Measurements from ENCODE around the gene MAK.
"Not testable (repeated sequence)": the region's sequence is repeated elsewhere in the genome, so short reads cannot be mapped to it uniquely, and the experiment has no call there.

Gene MAK

DNA sequence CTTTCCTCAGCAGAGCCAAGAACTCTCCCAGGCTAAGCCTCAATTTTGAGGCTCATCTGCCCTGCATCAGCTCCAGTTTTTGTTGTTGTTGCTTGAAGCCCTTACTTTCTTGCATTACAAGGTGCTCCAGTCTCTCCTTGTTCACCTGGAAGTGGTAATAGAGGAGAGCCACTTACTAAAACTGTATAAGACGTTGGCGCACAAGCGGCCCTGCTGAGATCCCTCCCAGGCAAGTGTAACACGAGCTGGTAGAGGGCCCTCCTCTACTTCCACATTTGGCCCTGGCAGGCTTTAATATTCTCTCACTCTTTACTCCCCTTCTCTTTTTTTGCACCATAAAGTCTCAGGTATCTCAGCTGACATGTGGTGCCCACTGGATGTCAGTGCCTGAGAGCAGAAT is 24.0 kb upstream of the MAK start:
- no peak overlapping the region for H3K4me3 ChIP-seq (replicated peaks in 1 of 2; ENCODE audit: low read depth in 2 of 2, low read length in 2 of 2)
- DNase-seq (ENCODE audit: low read depth in 2 of 2): no peak
- TF ChIP-seq, protein P1, sequence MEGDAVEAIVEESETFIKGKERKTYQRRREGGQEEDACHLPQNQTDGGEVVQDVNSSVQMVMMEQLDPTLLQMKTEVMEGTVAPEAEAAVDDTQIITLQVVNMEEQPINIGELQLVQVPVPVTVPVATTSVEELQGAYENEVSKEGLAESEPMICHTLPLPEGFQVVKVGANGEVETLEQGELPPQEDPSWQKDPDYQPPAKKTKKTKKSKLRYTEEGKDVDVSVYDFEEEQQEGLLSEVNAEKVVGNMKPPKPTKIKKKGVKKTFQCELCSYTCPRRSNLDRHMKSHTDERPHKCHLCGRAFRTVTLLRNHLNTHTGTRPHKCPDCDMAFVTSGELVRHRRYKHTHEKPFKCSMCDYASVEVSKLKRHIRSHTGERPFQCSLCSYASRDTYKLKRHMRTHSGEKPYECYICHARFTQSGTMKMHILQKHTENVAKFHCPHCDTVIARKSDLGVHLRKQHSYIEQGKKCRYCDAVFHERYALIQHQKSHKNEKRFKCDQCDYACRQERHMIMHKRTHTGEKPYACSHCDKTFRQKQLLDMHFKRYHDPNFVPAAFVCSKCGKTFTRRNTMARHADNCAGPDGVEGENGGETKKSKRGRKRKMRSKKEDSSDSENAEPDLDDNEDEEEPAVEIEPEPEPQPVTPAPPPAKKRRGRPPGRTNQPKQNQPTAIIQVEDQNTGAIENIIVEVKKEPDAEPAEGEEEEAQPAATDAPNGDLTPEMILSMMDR (IDR thresholded peaks at IDR 0.05; ENCODE audit: low read depth, low read length): no peak

DNA sequence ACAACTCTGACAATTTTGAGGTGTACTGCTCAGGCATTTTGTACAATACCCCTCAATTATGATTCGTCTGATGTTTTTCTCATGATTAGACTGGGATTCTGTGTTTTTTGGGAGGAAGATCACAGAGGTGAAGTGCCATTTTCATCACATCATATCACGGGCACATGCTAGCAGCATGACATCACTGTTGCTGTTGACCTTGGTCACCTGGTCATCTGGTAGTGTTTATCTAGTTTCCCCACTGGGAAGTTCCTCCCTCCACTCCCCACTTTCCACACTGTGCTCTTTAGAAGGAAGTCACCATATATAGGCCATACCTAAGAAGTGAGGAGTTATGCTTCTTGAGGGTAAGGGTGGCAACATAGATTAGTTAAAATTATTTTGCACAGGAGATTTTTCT is 22.7 kb upstream of the MAK start:
- TF ChIP-seq, protein P1 (IDR thresholded peaks at IDR 0.05; ENCODE audit: low read depth, low read length): no peak
- DNase-seq (ENCODE audit: low read depth in 2 of 2): no peak
- H3K4me3 ChIP-seq (replicated peaks in 1 of 2; ENCODE audit: low read depth in 2 of 2, low read length in 2 of 2): no peak overlapping the region

DNA sequence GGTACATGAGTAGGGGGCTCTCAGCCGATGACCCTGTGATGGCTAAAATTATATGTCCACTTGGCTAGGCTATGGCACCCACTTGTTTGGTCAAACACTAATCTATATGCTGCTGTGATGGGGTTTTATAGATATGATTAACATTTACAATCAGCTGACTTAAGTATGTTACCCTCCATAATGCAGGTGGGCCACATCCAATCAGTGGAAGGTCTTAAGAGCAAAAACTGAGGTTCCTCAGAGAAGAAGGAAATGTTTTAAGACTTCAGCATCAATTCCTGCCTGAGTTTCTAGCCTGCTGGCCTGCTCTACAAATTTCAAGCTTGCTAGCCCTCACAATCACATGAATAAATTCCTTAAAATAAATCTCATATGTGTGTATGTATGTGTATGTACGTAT is 18.9 kb upstream of the MAK start:
- no peak overlapping the region for H3K4me3 ChIP-seq (replicated peaks in 1 of 2; ENCODE audit: low read depth in 2 of 2, low read length in 2 of 2)
- TF ChIP-seq, protein P1 (IDR thresholded peaks at IDR 0.05; ENCODE audit: low read depth, low read length): no peak
- DNase-seq (ENCODE audit: low read depth in 2 of 2): no peak

DNA sequence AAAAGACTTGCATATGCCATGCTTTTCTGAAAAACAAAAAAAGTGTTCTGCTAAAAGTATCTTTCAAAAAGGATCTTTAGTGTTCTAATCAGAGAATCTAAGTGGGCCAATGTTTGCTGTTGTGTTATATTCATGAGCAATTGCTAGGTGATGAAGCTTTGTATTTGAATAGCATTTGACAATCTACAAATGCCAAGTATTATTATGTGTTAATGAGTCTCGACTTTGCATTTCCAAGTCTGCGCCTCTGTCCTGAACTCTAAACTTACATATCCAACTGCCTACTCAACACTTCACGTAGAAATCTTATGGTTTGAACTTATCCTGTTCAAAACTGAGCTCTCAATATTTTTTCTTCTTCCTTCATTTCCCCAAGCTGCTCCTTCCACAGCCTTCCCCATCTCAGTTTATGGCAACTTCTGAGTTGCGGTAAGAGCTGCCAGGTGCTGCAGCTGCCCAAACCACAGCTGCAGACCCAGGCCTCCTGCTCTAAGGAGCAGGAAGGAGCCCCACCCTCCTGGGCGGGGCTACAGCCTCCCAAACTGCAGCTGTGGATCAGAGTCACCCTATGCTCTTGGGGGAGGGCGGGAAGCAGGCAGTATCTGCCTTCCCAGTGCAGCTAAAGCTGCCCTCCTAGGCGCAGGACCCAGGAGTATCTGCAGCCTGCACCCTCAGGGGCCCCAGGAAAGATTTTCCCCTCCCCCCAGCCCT is 16.7 kb upstream of the MAK start:
- TF ChIP-seq, protein P1 (IDR thresholded peaks at IDR 0.05; ENCODE audit: low read depth, low read length): no peak
- no peak for DNase-seq (ENCODE audit: low read depth in 2 of 2)
- no peak overlapping the region for H3K4me3 ChIP-seq (replicated peaks in 1 of 2; ENCODE audit: low read depth in 2 of 2, low read length in 2 of 2)

DNA sequence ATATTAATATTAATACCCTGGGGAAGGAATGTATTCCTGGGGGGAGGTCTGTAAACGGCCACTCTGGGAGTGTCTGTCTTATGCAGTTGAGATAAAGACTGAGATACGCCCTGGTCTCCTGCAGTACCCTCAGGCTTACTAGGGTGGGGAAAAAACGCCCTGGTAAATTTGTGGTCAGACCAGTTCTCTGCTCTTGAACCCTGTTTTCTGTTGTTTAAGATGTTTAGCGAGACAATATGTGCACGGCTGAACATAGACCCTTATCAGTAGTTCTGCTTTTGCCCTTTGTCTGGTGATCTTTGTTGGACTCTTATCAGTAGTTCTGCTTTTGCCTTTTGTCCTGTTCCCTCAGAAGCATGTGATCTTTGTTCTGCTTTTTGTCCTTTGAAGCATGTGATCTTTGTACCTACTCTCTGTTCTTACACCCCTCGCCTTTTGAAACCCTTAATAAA is 15.5 kb upstream of the MAK start:
- not testable (repeated sequence) for DNase-seq (ENCODE audit: low read depth in 2 of 2); H3K4me3 ChIP-seq (replicated peaks in 1 of 2; ENCODE audit: low read depth in 2 of 2, low read length in 2 of 2)

DNA sequence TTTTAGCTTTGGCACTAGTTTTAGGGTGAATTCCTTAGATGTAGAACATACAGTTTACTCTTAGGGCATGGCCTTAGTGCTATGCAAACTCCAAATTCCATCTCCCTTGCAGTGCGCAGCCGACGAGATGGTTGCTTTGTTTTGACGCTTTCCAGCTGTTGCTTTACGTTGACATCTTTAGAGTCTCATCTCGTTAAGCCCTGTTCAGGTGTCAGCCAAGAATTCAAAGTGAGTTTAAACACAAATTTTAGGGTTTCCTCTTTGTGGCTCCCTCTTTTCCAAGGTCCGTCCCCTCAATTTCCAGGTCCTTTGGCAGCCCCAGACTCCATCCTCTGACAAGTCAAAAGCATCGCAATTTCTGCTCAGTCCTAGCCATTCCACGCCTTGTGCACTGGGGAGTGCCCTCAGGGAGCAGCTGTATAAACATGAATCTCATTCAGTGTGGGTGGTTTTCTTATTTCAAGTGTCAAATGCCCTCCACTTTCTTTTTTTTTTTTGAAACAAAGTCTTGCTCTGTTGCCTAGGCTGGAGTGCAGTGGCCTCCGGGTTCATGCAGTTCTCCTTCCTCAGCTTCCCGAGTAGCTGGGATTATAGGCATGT is 14.1 kb upstream of the MAK start:
- DNase-seq (ENCODE audit: low read depth in 2 of 2): no peak
- TF ChIP-seq, protein P1 (IDR thresholded peaks at IDR 0.05; ENCODE audit: low read depth, low read length): no peak

DNA sequence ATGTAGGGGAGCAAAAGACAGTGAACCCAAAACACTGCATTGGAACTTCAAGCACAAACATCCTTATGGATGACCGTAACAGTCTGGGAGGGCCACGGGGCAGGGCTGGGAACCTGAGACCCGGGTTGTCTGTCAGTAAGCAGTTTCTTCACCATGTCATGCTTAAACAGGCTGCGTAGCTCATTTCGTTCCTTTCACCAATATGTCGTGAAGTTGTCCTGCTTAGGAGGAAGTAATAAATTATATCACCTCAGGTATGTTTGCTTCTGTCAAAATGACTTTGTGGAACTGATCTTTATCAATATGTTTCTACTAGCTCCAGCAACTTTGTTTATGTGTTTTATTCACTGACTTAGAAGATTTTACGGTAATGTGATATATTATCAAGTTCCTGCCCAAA is 12.4 kb upstream of the MAK start:
- DNase-seq (ENCODE audit: low read depth in 2 of 2): no peak
- TF ChIP-seq, protein P1 (IDR thresholded peaks at IDR 0.05; ENCODE audit: low read depth, low read length): no peak
- H3K4me3 ChIP-seq (replicated peaks in 1 of 2; ENCODE audit: low read depth in 2 of 2, low read length in 2 of 2): no peak overlapping the region

More for the DNA sequence above, 14.1 kb upstream of the MAK start:
- H3K4me3 ChIP-seq (replicated peaks in 1 of 2; ENCODE audit: low read depth in 2 of 2, low read length in 2 of 2): no peak overlapping the region
